HepG2 (cell line): Measurements from ENCODE around the gene MLYCD. TPM values are rescaled to one million over a fixed set of nuclear protein-coding genes. Genes with fewer than 3 reads are reported as not detected.

Experiments used
- BATF2 ChIP-seq: sonication (generic); formaldehyde crosslinking; IDR thresholded peaks from 2 replicates; pipeline ENCODE4 v1.8.0; 2022; ENCODE audit warnings: mild to moderate bottlenecking, missing genetic modification reagents, moderate library complexity
- CERS6 ChIP-seq: sonication (generic); formaldehyde crosslinking; IDR thresholded peaks from 2 replicates; pipeline ENCODE4 v1.5.0; 2020; ENCODE audit warnings: missing genetic modification reagents
- HDAC1 ChIP-seq: sonication (generic); formaldehyde crosslinking; IDR thresholded peaks from 2 replicates; pipeline ENCODE4 v1.5.1; 2020; ENCODE audit warnings: mild to moderate bottlenecking, missing genetic modification reagents
- ZBTB4 ChIP-seq: sonication (generic); formaldehyde crosslinking; IDR thresholded peaks from 2 replicates; pipeline ENCODE4 v1.4.0; 2020; ENCODE audit warnings: missing genetic modification reagents, mild to moderate bottlenecking, borderline replicate concordance
- polyA plus RNA-seq, 8 experiments: library from polyadenylated mRNA; depleted of rRNA in 3 of 8; stranded (reverse) in 7 of 8; unstranded in 1 of 8; fragments of >200 nt; fragmentation: Illumina TruSeq in 4 of 8; extraction: Trizol in 4 of 8; gene quantifications; 2 replicates each; pipeline versions ENCODE4 v1.2.1 to v1.2.3, GENCODE V29; 2011 to 2016; ENCODE audit warnings: low read depth in 4 of 8, missing spikeins in 1 of 8, mixed read lengths in 1 of 8; ENCODE audit not compliant: insufficient read depth in 1 of 8
- total RNA-seq, 5 experiments: library from RNA; depleted of rRNA; stranded (reverse); fragments of >200 nt; fragmentation: Illumina TruSeq; extraction: Trizol; gene quantifications; 2 replicates each; pipeline ENCODE4 v1.2.3, GENCODE V29; 2016; ENCODE audit warnings: low read depth in 1 of 5
- TF ChIP-seq, protein P1 (sequence below): fragments of 450-650 bp; IDR thresholded peaks from 2 replicates; pipeline ENCODE4 v1.6.1; 2017; ENCODE audit warnings: mild to moderate bottlenecking
- TF ChIP-seq, protein P2 (sequence below), 2 experiments: sonication (generic) in 1 of 2; formaldehyde crosslinking in 1 of 2; IDR thresholded peaks; 2 replicates each; pipeline versions ENCODE4 v1.4.0 to v1.6.1; 2018 to 2020; ENCODE audit warnings: missing genetic modification reagents in 2 of 2, borderline replicate concordance in 1 of 2, low read depth in 1 of 2, mild to moderate bottlenecking in 1 of 2, missing biosample characterization in 1 of 2
- TF ChIP-seq, protein P3 (sequence below): sonication (generic); formaldehyde crosslinking; IDR thresholded peaks from 2 replicates; pipeline ENCODE4 v1.5.1; 2020; ENCODE audit warnings: mild to moderate bottlenecking, missing genetic modification reagents, borderline replicate concordance
- TF ChIP-seq, protein P4 (sequence below): sonication (generic); formaldehyde crosslinking; IDR thresholded peaks from 2 replicates; pipeline ENCODE4 v1.5.1; 2020; ENCODE audit warnings: missing genetic modification reagents, mild to moderate bottlenecking, borderline replicate concordance

Gene MLYCD
- total and polyA plus RNA-seq, 2 of the 13 experiments (the other 11 are each of a cell fraction or from before 2014, with no cell fraction given), result 1.8 to 4.0 TPM

DNA sequence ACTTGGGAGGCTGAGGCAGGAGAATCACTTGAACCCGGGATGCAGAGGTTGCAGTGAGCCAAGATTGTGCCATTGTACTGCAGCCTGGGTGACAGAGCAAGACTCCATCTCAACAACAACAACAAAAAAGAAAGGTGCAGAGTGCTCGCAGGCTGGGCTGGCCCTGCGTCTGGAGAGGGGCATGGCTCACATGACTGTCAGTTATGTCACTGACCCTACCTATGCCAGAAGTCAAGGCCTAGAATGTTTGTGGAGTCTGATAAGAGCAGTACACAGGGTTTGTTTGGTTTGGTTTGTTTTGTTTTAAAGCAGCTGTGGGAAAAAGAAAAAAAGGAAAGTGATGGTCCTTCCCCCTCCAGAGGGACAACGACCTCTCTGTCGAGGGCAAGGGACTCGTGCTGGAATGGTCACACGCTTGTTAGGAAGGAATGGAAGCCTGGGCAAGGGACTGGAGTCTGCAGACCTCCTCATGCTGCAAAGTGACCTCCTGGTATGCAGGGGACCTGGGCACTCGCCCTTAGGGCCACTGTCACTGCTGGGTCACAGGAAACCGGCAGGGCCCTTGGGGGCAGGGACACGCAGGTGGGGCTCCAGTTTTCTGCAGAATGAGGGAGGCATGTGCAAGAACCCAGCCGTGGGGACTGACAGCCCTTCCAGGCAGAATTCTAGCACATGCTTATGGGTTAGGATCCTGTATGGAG lies 44.0 kb downstream of the MLYCD start (continued):
- TF ChIP-seq, protein P1, sequence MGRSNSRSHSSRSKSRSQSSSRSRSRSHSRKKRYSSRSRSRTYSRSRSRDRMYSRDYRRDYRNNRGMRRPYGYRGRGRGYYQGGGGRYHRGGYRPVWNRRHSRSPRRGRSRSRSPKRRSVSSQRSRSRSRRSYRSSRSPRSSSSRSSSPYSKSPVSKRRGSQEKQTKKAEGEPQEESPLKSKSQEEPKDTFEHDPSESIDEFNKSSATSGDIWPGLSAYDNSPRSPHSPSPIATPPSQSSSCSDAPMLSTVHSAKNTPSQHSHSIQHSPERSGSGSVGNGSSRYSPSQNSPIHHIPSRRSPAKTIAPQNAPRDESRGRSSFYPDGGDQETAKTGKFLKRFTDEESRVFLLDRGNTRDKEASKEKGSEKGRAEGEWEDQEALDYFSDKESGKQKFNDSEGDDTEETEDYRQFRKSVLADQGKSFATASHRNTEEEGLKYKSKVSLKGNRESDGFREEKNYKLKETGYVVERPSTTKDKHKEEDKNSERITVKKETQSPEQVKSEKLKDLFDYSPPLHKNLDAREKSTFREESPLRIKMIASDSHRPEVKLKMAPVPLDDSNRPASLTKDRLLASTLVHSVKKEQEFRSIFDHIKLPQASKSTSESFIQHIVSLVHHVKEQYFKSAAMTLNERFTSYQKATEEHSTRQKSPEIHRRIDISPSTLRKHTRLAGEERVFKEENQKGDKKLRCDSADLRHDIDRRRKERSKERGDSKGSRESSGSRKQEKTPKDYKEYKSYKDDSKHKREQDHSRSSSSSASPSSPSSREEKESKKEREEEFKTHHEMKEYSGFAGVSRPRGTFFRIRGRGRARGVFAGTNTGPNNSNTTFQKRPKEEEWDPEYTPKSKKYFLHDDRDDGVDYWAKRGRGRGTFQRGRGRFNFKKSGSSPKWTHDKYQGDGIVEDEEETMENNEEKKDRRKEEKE, result no peak
- TF ChIP-seq BATF2 (CRISPR knock-in tag) (peak; percentile 76; the same call in 1 of the 2 replicates), CERS6 (CRISPR knock-in tag) (no peak), HDAC1 (CRISPR knock-in tag) (peak; percentile 99), ZBTB4 (CRISPR knock-in tag) (peak; percentile 92; the same call in 1 of the 2 replicates)
- TF ChIP-seq, protein P2, sequence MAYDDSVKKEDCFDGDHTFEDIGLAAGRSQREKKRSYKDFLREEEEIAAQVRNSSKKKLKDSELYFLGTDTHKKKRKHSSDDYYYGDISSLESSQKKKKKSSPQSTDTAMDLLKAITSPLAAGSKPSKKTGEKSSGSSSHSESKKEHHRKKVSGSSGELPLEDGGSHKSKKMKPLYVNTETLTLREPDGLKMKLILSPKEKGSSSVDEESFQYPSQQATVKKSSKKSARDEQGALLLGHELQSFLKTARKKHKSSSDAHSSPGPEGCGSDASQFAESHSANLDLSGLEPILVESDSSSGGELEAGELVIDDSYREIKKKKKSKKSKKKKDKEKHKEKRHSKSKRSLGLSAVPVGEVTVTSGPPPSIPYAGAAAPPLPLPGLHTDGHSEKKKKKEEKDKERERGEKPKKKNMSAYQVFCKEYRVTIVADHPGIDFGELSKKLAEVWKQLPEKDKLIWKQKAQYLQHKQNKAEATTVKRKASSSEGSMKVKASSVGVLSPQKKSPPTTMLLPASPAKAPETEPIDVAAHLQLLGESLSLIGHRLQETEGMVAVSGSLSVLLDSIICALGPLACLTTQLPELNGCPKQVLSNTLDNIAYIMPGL (CRISPR knock-in tag; IDR thresholded peaks at IDR 0.05; ENCODE audit: borderline replicate concordance in 1 of 2, low read depth in 1 of 2), result peak; percentile 78 to 92
- TF ChIP-seq, protein P3, sequence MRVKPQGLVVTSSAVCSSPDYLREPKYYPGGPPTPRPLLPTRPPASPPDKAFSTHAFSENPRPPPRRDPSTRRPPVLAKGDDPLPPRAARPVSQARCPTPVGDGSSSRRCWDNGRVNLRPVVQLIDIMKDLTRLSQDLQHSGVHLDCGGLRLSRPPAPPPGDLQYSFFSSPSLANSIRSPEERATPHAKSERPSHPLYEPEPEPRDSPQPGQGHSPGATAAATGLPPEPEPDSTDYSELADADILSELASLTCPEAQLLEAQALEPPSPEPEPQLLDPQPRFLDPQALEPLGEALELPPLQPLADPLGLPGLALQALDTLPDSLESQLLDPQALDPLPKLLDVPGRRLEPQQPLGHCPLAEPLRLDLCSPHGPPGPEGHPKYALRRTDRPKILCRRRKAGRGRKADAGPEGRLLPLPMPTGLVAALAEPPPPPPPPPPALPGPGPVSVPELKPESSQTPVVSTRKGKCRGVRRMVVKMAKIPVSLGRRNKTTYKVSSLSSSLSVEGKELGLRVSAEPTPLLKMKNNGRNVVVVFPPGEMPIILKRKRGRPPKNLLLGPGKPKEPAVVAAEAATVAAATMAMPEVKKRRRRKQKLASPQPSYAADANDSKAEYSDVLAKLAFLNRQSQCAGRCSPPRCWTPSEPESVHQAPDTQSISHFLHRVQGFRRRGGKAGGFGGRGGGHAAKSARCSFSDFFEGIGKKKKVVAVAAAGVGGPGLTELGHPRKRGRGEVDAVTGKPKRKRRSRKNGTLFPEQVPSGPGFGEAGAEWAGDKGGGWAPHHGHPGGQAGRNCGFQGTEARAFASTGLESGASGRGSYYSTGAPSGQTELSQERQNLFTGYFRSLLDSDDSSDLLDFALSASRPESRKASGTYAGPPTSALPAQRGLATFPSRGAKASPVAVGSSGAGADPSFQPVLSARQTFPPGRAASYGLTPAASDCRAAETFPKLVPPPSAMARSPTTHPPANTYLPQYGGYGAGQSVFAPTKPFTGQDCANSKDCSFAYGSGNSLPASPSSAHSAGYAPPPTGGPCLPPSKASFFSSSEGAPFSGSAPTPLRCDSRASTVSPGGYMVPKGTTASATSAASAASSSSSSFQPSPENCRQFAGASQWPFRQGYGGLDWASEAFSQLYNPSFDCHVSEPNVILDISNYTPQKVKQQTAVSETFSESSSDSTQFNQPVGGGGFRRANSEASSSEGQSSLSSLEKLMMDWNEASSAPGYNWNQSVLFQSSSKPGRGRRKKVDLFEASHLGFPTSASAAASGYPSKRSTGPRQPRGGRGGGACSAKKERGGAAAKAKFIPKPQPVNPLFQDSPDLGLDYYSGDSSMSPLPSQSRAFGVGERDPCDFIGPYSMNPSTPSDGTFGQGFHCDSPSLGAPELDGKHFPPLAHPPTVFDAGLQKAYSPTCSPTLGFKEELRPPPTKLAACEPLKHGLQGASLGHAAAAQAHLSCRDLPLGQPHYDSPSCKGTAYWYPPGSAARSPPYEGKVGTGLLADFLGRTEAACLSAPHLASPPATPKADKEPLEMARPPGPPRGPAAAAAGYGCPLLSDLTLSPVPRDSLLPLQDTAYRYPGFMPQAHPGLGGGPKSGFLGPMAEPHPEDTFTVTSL, result peak; percentile 99
- TF ChIP-seq, protein P4, sequence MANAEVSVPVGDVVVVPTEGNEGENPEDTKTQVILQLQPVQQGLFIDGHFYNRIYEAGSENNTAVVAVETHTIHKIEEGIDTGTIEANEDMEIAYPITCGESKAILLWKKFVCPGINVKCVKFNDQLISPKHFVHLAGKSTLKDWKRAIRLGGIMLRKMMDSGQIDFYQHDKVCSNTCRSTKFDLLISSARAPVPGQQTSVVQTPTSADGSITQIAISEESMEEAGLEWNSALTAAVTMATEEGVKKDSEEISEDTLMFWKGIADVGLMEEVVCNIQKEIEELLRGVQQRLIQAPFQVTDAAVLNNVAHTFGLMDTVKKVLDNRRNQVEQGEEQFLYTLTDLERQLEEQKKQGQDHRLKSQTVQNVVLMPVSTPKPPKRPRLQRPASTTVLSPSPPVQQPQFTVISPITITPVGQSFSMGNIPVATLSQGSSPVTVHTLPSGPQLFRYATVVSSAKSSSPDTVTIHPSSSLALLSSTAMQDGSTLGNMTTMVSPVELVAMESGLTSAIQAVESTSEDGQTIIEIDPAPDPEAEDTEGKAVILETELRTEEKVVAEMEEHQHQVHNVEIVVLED, result peak; percentile 73; the same call in 1 of the 2 replicates
